Stimulated activated CD4-positive, alpha-beta T cell treated with anti-CD3 and anti-CD28 coated beads, Interleukin-4, amount 100 ng/mL, for 24 hours (primary cell): ENCODE results near the gene SPDYE4.
A peak's percentile ranks its signal among the peaks of the same experiment; 100 is the strongest.
"Not testable (repeated sequence)": the region's sequence is repeated elsewhere in the genome, so short reads cannot be mapped to it uniquely, and the experiment has no call there.

Experiments used
- DNase-seq: peaks from one replicate; pipeline ENCODE4 v3.0.0-alpha.2; 2020

Gene SPDYE4

GRCh38 chr17:8758137-8758596, at the start of gene SPDYE4:
SPDYE4 (minus strand) TSS chr17:8758546; CDS start chr17:8758382, 164 bp downstream.
- DNase-seq = no peak

GRCh38 chr17:8806926-8807550, 48.7 kb upstream of the SPDYE4 start:
- no peak for DNase-seq

- no peak for DNase-seq
Measured at GRCh38 chr17:8806253-8806925, 48.0 kb upstream of the SPDYE4 start.

GRCh38 chr17:8805396-8805795, 47.0 kb upstream of the SPDYE4 start:
- DNase-seq = not testable (repeated sequence)

- DNase-seq = no peak
Measured at GRCh38 chr17:8803531-8804420, 45.4 kb upstream of the SPDYE4 start.

- DNase-seq = no peak
Measured at GRCh38 chr17:8801135-8801840, 42.9 kb upstream of the SPDYE4 start.

- DNase-seq = no peak
Measured at GRCh38 chr17:8800656-8801055, 42.3 kb upstream of the SPDYE4 start.

GRCh38 chr17:8799570-8800212, 41.3 kb upstream of the SPDYE4 start:
- no peak for DNase-seq

- no peak for DNase-seq
Measured at GRCh38 chr17:8798846-8799569, 40.7 kb upstream of the SPDYE4 start, which contains the start of gene MFSD6L. MFSD6L (minus strand) TSS chr17:8799365; CDS start chr17:8799120, 245 bp downstream.

- DNase-seq = no peak
Measured at GRCh38 chr17:8798176-8798845, 40.0 kb upstream of the SPDYE4 start.

- no peak for DNase-seq
Measured at GRCh38 chr17:8797621-8798175, 39.4 kb upstream of the SPDYE4 start.

GRCh38 chr17:8794636-8795035, 36.3 kb upstream of the SPDYE4 start:
- DNase-seq = no peak

- DNase-seq = no peak
Measured at GRCh38 chr17:8793649-8794048, 35.3 kb upstream of the SPDYE4 start.

- no peak for DNase-seq
Measured at GRCh38 chr17:8792646-8793045, 34.3 kb upstream of the SPDYE4 start.

GRCh38 chr17:8791910-8792270, 33.5 kb upstream of the SPDYE4 start:
- DNase-seq = no peak

GRCh38 chr17:8791248-8791909, 33.0 kb upstream of the SPDYE4 start:
- DNase-seq = no peak

- DNase-seq = no peak
Measured at GRCh38 chr17:8789743-8790142, 31.4 kb upstream of the SPDYE4 start.

GRCh38 chr17:8788998-8789397, 30.7 kb upstream of the SPDYE4 start:
- DNase-seq = no peak

GRCh38 chr17:8785547-8786413, 27.4 kb upstream of the SPDYE4 start:
- peak; percentile 67 for DNase-seq
